Muscle of leg (tissue), 11 donors: ENCODE measurements around the gene FRS2. TPM values are rescaled to one million over a fixed set of nuclear protein-coding genes. Genes with fewer than 3 reads are reported as not detected.

Experiments
- DNase-seq: peaks from one replicate; pipeline ENCODE4 v3.0.0; 2013
- H3K27ac ChIP-seq: one replicate; pipeline ENCODE4 v1.5.1; 2013; ENCODE audit warnings: mild to moderate bottlenecking, low read length, control low read depth
- H3K27me3 ChIP-seq: one replicate; pipeline ENCODE4 v1.6.1; 2013; ENCODE audit warnings: low read length; ENCODE audit not compliant: control insufficient read depth, insufficient read depth
- H3K36me3 ChIP-seq: one replicate; pipeline ENCODE4 v1.6.1; 2013; ENCODE audit warnings: low read length; ENCODE audit not compliant: control insufficient read depth, insufficient read depth
- H3K4me1 ChIP-seq: one replicate; pipeline ENCODE4 v1.6.1; 2013; ENCODE audit warnings: low read length; ENCODE audit not compliant: control insufficient read depth, insufficient read depth
- H3K4me3 ChIP-seq: one replicate; pipeline ENCODE4 v1.5.1; 2013; ENCODE audit warnings: low read length, control low read depth
- H3K9me3 ChIP-seq: replicated peaks from 2 replicates; pipeline ENCODE4 v1.6.1; 2013; ENCODE audit warnings: low read depth, low read length; ENCODE audit not compliant: control insufficient read depth
- WGBS: methylation state at CpG from one replicate; pipeline ENCODE4 v1.1.5; 2013; ENCODE audit warnings: missing lambda C conversion rate; ENCODE audit not compliant: insufficient coverage; 5-methylcytosine and 5-hydroxymethylcytosine counted together
- polyA plus RNA-seq, 8 donors: library from polyadenylated mRNA; unstranded; fragments of 120-200 nt; gene quantifications; one replicate each; pipeline versions ENCODE4 v1.2.1 to v1.2.3, GENCODE V29; 2013; ENCODE audit warnings: inconsistent platforms in 1 of 8, low replicate concordance in 1 of 8; ENCODE audit not compliant: insufficient read length in 8 of 8, insufficient read depth in 1 of 8
- total RNA-seq: library from RNA; stranded (reverse); fragments of 120-200 nt; gene quantifications from one replicate; pipeline ENCODE4 v1.2.4, GENCODE V29; 2013

The FRS2 gene
- total and polyA plus RNA-seq, 9 donors, result 12.9 to 28.8 (median 20.2) TPM

DNA sequence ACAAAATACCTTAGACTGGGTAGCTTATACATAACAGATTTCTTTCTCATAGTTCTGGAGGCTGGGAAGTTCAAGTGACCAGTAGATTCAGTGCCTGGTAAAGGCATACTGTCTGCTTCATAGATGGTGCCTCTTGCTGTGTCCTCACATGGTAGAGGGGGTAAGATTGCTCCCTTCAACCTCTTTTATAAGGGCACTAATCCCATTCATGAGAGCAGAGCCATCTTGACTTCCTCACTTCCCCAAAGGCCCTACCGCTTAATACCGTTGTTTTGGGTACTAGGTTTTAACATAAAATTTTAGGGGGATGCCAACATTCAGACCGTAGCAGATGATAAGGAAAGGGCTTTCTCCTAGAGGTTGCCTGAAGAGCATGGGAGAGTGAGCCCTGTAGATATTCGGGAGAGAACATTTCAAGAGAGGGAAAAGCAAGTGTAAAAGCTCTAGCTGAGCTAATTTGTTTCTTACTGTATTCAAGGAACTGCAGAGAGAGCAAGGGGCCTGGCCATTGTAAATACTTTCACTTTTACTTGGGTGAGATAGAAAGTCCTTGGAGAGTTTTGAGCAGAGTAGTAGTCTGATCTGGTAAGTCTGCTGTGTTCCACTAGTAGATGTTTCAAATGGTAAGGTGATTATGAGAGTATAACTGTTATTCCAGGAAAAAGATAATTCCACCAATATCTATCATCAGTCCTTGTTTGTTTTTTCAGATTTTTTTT, 27.3 kb downstream of the FRS2 start:
- Histone ChIP-seq H3K27ac (no peak overlapping the region), H3K27me3 (no peaks in the 10 kb centered on the region), H3K9me3 (no peaks in the 10 kb centered on the region), H3K36me3 (no peaks in the 10 kb centered on the region), H3K4me3 (no peak overlapping the region), H3K4me1 (peaks cover 2% of the 10 kb centered on the region)
- DNase-seq, result peak; percentile 15
- WGBS, result 75% methylated on average over 2 of the region's 4 CpGs

DNA sequence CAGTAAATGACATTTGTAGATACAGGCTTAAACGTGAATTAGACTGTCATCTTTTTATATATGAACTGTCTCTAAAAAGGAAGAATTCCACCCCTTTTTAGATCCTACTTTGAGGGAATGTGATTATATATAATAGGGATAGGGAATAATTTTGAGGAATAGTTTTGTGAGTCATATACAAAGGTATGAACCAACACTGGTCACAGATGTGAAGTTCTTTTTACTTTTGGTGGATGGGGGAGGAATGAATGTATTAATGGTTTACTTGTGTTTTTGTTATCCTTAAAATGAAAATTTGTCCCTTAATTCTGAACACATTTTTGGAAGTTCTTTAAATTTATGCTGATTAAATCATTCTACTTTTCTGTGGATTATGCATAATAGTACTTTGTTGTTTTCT, 30.4 kb downstream of the FRS2 start:
- H3K27me3 ChIP-seq, result no peaks in the 10 kb centered on the region
- peaks cover 3% of the 10 kb centered on the region for H3K36me3 ChIP-seq
- peaks cover 2% of the 10 kb centered on the region for H3K4me1 ChIP-seq
- no CpG with 5 or more reads among the region's 1 CpG for WGBS
- no peaks in the 10 kb centered on the region for H3K9me3 ChIP-seq
- H3K4me3 ChIP-seq, result no peak overlapping the region
- H3K27ac ChIP-seq, result no peak overlapping the region
- no peak for DNase-seq

DNA sequence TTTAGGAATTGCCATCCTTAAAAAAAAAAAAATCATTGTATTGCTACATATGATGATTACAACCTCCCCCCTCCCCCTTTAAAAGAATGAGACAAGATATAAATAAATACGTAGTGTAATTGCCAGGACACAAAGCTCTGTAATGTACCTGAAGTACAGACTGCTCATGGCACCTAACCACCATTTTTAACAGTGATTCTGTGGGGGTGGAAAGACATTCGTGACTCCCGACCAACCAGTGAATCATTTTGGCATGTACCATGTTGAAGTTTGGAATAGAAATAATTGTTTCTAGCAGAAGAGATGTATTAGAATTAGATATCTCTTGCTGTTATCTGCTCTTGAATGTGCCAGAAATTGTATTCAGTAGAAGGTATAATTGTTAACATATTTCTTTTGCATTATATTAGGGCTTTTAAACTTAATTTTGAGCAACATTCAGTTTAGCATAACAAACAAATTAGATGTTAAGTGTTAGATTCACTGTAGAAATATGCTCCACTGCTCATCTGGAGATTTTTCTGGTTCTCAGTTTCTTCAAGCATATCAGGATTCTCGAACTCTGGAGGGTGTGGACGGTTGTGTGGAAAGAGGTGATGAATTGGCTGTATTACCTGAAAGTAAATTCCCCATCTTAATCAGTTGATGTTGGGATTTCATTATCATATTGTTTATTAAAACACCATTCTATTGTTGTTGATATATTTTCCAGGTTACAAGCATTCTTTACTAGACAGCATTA, 31.1 kb downstream of the FRS2 start:
- Histone ChIP-seq H3K4me3 (no peak overlapping the region), H3K27me3 (no peaks in the 10 kb centered on the region), H3K27ac (no peak overlapping the region), H3K9me3 (no peaks in the 10 kb centered on the region), H3K4me1 (peaks cover 2% of the 10 kb centered on the region), H3K36me3 (peaks cover 3% of the 10 kb centered on the region)
- DNase-seq, result no peak
- 33% methylated on average over 2 of the region's 5 CpGs for WGBS

DNA sequence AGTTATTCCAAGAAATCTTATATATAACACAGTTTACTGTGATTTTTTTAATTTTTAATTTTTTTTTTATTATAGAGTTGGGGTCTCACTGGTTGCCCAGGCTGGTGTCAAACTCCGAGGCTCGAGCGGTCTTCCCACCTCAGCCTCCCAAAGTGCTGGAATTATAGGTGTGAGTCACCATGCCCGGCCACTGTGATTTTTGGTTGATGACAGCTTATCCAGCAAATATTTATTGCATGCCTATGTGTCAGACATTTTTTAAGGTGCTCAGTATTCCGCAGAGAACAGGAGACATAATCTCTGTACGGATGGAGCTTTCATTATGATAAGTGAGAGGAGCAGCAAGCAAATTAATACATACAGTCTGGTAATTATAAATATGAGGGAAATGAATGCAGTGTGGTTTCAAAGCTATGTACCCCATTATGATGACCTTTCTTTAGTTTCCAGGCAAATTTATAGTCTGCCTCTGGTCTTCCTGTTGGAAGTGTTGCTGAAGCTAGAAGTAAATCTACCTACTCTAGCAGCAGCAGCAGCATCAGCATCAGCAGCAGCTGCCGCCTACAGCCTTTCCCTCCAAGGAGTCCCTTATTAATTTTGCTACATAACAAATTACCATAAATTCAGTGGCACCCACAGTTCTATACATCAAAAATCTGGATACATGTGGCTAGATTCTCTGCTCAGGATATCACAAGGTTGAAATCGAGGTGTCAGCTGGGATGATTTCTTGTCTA, 32.3 kb downstream of the FRS2 start:
- Histone ChIP-seq H3K27me3 (no peaks in the 10 kb centered on the region), H3K4me3 (no peak overlapping the region), H3K36me3 (peaks cover 3% of the 10 kb centered on the region), H3K27ac (no peak overlapping the region), H3K4me1 (peaks cover under 1% of the 10 kb centered on the region), H3K9me3 (no peaks in the 10 kb centered on the region)
- WGBS, result no CpG with 5 or more reads among the region's 8 CpGs
- no peak for DNase-seq

DNA sequence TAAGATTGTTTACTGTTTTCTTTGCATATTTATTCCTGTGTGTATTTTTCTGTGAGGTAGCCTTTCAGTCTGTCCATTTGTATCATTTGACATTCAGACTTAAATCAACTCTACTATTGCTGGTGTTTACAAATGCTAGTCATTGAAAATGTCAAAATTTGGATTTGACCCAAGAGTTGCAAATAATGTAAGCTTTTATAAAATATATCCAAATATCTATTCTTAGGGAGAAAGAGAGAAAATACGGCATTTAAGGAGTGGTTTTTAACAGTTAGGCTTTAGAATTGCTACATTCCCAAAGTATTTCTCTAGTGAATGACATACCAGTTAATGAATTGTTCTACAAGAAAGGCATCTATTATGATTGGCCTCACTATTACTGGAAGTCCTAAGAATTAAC, 37.9 kb downstream of the FRS2 start:
- H3K4me1 ChIP-seq, result peaks cover 2% of the 10 kb centered on the region
- H3K9me3 ChIP-seq, result no peaks in the 10 kb centered on the region
- H3K4me3 ChIP-seq, result no peak overlapping the region
- H3K27ac ChIP-seq, result no peak overlapping the region
- no peak for DNase-seq
- H3K36me3 ChIP-seq, result no peaks in the 10 kb centered on the region
- H3K27me3 ChIP-seq, result no peaks in the 10 kb centered on the region
- WGBS, result no CpG with 5 or more reads among the region's 1 CpG

DNA sequence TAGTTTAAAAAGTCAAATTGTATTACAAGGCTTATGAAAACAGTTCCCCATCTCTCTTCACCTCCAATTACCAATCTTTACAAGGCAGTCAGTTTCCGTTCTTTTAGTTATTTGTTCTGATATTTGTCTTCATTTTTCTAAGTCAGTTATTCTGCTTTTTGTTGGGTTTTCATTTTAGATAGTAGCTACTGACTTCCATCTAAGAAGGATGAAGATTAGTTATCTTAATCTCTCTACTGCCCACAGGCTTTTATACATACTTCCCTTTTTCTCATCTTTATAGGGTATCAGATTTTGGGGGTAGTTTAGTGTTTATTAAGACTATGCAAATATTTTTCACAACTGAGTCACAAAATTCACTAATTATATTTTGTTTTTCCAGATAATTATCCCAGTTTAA, 38.4 kb downstream of the FRS2 start:
- Histone ChIP-seq H3K4me3 (no peak overlapping the region), H3K4me1 (peaks cover 2% of the 10 kb centered on the region), H3K9me3 (no peaks in the 10 kb centered on the region), H3K27me3 (no peaks in the 10 kb centered on the region), H3K36me3 (no peaks in the 10 kb centered on the region), H3K27ac (no peak overlapping the region)
- no CpG with 5 or more reads among the region's 1 CpG for WGBS
- no peak for DNase-seq

DNA sequence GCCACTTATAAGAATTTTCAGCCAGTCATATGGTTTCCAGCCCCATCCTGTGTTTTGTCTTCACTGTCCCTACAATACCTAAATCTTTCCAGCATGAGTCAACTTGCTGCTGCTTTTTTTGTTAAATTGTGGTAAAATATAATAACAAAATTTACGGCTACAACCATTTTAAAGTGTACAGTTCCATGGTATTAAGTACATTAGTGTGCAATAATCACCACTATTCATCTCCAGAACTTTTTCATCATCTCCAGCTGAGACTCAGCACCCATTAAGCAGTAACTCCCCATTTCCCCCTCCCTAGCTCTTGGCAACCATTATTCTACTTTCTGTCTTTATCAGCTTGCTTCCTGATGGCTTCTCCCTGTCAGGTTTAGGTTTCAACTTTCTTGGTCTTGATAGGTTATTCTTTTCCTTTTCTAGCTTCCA, 39.1 kb downstream of the FRS2 start:
- WGBS, result no CpG with 5 or more reads among the region's 1 CpG
- Histone ChIP-seq H3K27me3 (no peaks in the 10 kb centered on the region), H3K9me3 (no peaks in the 10 kb centered on the region), H3K4me1 (peaks cover 3% of the 10 kb centered on the region), H3K36me3 (peaks cover 2% of the 10 kb centered on the region), H3K27ac (no peak overlapping the region), H3K4me3 (no peak overlapping the region)
- no peak for DNase-seq

DNA sequence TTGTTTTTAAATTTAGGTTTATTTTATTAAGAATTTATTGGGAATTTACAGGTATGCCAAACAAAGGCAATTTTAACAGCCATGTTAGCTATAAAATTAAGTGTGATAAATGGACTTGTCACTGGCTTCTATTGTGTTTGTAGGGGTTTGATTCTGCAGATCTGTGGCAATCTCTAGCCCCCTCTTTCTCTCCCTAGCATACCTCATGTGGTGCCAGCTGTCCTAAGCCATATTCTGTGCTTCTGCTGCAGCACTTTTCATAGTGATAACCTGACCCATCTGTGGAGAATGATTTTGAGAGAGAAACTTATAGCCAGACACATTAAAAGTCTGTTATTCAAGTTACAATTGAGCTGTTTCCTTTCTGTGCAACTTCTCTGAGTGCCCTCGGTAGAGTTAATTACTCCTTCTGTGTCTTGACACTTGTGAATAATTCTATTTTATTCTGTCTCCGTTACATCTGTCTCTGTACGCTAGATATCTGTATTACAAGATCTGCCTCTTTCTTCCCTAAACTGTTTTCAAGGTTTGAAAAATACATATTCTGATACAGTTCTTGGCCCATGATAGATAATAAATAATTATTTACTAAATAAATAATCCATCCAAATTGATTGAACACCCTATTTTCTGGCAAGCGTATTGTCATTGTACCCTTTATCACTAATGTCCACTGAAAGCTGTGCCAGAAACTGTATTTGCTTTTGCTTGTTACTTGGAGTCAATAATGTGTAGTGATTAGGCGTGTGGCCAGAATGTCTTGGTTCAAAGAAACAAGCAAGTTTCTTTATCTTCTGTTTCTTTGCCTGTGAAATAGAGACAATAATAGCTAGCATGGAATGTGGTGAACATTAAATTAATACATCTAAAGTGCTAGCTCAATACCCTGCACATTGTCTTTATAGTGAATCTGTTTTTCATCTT, 40.0 kb downstream of the FRS2 start:
- Histone ChIP-seq H3K27ac (no peak overlapping the region), H3K9me3 (no peaks in the 10 kb centered on the region), H3K4me1 (peaks cover 3% of the 10 kb centered on the region), H3K4me3 (no peak overlapping the region), H3K36me3 (peaks cover 2% of the 10 kb centered on the region), H3K27me3 (no peaks in the 10 kb centered on the region)
- DNase-seq, result no peak
- no CpG with 5 or more reads among the region's 5 CpGs for WGBS

DNA sequence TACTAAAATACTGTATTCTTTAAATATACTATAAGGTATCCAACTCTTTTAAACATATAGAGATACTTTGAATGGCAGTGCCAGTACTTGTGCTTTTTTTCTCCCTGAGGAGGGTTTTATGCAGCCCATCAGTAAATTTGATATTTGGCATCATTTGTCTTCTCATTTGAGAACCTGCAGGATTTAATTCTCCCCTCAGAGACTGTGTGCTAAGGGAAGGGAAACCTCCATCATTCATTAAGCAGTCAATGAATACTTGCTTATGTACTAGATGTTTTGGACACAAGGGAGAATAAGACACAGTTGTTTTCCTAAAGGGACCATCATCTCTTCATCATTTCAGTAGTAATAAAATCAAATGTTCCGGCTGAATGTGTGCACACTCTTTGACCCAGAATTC, 40.8 kb downstream of the FRS2 start:
- Histone ChIP-seq H3K9me3 (no peaks in the 10 kb centered on the region), H3K4me3 (no peak overlapping the region), H3K36me3 (peaks cover 2% of the 10 kb centered on the region), H3K27me3 (no peaks in the 10 kb centered on the region), H3K27ac (no peak overlapping the region), H3K4me1 (peaks cover 5% of the 10 kb centered on the region)
- DNase-seq, result no peak
- no CpG with 5 or more reads among the region's 1 CpG for WGBS
